ENCODE data around the gene SLX4IP.
A peak's percentile ranks its signal among the peaks of the same experiment; 100 is the strongest.

SLX4IP gene

GRCh38 chr20:10554285-10554684, 119.2 kb downstream of the SLX4IP start:
- no peak for DNase-seq

GRCh38 chr20:10555393-10555792, 120.3 kb downstream of the SLX4IP start:
- DNase-seq, result no peak

DNA sequence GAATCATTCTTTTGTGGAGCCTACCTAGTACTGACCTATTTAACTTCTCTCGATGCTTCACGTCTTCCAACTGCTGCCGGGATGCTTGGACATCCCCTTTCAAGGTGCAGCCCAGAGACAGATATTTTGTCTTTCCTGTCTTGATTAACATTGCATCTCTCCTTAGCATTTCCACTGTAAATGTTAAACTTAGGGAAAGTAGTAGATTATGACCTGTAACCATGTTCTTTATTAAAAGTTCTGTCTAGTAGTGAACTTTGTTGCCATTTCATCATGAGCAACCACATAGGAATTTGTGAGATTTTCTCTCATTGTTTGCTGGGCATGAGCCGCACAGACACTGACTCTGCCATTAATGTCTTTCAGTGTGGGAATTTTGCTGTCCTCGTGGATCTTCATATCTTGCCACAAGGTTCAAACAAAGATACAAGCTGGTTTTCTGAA, 120.8 kb downstream of the SLX4IP start:
- DNase-seq, result no peak

GRCh38 chr20:10556519-10557083, 121.5 kb downstream of the SLX4IP start:
- DNase-seq, result no peak

GRCh38 chr20:10557685-10558084, 122.6 kb downstream of the SLX4IP start:
- no peak for DNase-seq

GRCh38 chr20:10558635-10559187, 123.6 kb downstream of the SLX4IP start:
- peak in 1 of 6 experiments; percentile 22 for DNase-seq

DNA sequence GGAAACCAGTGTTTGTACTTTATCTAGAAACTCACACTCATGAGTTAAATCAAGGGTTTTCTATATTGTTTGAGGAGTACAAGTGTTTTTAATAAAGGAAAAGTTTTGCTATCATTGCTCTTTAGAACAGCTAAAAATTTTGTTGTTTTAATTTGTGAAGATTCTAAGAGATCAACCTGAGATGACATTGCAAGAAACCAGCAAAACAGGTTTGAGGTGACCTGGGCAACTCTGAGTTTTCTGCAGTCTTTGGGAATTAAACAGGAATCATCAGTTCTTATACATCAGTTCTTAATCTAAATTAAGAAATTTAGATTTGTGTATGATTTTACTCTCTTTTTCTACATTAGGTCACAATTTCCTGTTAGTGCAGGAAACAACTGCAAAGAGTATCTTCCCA, 124.2 kb downstream of the SLX4IP start:
- no peak for DNase-seq

GRCh38 chr20:10560686-10561085, 125.6 kb downstream of the SLX4IP start:
- DNase-seq, result no peak

DNA sequence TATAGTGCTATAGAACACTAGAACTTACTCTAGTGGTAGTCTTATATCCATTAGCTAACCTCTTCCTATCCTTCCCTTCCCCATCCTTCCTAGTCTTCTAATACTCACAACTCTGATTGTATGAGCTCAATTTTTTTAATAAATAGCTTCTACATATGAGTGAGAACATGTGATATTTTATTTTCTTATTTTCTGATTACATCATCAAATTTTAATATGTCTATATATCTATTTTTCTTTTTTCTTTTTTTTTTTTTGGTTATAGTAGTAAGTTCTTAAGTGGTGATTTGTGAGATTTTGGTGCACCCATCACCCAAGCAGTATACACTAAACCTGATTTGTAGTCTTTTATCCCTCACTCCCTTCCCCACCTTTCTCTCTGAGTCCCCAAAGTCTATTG, 126.2 kb downstream of the SLX4IP start:
- no peak for DNase-seq

- no peak for DNase-seq
Observed at GRCh38 chr20:10562899-10563298, 127.8 kb downstream of the SLX4IP start.

- DNase-seq, result no peak
Observed at GRCh38 chr20:10563935-10564492, 128.9 kb downstream of the SLX4IP start.

DNA sequence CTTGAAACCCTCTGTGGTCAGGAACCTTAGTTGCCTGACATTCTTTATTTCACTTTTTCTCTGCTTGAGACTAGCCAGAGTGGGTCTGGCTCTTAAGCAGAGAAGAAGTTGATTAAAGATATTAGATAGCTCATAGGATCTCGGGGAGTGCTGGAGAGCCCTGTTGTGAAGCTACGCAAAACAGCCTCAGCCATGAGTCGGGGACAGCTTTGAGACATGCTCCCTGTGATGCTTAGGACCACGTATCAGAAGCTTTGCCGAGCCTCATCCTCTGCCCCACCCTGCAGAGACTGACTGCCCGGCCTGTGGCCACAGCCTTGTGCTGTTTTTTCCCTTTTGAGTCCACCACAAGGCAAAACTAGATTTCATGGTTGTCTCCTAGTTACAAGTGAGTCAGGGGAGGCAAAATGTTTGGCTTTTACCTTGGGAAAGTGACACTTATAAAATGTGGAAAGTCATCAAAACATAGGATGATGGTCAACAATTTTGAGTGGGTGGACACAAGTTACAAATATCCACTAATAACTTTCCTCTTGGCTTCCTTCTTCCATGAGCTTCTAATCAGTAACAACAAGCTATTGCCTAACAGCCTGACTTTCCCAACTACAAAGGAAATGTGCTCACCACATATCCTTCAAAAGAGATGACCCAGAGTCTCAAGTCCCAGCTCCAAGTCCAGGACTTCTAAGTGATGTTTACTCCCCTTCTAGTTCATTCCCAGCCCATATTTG, 130.3 kb downstream of the SLX4IP start:
- no peak for DNase-seq

DNA sequence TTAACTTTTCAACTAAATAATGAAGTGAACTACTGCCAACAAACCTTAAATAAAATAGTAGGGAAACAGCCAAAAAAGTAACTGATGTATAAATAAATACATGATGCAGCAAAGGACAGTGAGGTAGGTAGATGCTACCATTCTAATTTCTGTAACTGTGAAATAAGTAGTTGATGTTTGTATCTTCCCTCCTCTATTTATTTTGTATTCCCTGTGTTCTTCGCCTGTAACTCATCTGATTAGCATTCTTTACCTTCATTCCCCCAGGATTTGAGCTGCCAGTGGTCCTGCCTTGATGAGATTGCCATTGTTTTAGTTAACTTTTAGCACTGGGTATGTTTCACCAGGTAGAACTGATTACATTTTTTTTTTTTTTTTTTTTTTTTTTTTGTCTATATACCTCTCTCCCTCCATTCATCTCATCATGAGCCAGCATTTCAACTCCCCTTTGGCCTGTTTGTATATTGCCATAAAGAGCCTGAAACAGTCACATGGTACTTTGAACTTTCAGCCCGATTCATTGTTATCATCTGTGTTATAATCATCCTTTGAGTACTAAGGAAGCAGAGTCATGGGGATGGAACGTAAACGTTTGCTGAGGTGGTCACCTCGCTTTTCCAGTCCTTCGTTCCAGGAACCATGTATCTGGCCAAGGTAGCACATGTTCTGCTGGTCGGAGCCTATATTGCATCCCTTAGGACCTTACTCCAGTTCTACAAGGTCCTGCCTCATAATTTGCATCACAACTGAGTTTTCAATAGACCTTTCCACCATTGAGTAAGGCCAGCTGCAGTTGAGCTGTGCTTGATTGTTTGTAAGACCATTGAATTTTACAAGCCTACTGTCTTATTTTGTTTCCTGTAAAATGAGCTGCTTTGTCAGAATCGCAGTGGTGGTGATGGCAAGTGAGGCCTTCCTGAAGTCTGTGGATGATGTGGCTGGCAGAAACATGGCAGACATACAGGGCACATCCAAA, 131.1 kb downstream of the SLX4IP start:
- no peak for DNase-seq

DNA sequence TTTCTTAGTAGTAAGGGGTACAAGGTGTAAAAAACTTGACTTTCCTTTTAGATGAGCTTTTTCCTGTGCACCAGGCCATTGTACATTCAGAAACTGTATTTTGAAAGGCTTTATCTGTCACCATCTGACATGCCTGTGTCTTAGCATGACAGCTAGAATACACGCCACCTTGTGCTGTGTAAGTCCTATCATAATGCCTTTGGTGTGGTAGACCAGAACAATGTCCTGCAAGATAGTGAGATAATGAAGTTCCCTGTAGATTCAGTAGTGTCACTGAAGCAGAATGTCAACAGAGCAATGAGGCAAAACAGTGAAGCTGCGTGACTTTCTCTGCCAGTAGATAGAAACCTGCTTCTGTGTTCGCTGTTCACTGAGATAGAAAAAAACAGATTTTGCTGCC, 132.9 kb downstream of the SLX4IP start:
- no peak for DNase-seq

DNA sequence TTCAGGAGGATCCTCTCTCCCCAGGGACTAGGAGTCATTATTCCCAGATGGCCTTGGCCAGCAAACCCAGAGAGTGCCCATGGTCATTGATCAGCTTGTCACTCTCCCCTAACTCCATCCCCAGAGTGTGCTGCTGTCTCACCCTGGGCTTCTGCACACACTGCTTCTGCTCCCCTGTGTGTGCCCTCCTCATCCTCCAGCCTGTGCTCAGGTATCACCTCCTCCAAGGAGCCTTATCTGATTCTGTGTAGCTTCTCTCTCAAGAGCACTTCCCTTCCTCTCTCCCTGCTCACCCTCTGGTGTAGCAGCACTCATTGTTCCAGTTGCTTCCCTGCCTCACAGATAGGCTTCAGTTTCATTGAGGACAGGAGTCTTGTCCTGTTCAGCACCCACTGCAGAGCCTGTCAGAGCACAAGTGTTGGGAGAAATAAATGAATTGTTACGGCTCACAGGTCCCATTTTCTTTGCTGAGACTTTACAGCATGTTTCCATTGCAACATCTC, 136.3 kb downstream of the SLX4IP start:
- DNase-seq, result no peak

GRCh38 chr20:10572853-10573252, 137.7 kb downstream of the SLX4IP start:
- no peak for DNase-seq

DNA sequence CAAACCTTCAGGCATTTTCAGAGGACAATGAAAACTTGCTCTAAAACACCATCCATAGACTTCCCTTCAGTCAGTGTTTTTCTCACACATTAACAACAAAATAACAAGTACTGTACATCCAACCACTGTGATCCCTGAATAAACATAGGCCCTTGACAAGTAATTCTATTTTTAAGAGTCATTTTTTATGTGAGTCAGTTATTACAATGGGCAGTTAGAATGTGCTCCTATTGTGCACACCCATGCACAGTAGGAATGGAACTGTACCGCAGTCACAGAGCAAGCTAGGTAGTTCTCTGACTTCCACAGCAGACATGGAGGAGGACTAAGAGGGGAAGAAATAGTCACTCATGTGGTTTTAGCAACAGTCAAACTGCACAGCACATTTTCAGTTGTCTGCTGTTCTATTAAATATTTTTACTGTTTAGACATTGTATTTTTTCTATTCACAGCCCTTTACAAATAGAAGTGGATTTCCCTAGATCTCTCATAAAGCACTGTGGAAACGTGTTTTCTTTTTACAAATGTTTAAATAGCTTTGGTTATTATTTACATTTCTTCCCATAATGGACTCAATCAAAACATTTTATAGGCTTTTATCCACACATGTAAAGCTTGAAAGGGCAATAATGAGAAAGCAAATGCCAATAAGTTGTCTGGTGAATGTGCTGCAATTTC, 138.3 kb downstream of the SLX4IP start:
- DNase-seq, result no peak

DNA sequence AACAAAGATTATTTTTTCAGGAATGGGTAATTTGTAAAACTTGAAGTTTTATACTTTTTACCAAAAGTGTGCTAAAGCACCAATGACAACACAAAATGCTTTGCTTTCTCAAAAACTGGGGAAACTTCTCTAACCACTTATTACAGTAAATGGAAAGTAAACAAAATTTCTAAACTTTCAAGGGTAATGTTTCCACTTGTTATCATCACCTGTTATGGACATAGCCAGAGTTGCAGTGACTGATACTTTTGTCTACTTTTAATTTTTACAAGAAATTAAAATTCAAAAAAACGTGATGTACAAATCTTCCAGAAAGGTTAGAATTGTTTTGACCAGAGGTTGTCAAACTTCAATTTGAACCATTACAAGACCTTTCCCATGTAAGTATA, 138.8 kb downstream of the SLX4IP start:
- no peak for DNase-seq

DNA sequence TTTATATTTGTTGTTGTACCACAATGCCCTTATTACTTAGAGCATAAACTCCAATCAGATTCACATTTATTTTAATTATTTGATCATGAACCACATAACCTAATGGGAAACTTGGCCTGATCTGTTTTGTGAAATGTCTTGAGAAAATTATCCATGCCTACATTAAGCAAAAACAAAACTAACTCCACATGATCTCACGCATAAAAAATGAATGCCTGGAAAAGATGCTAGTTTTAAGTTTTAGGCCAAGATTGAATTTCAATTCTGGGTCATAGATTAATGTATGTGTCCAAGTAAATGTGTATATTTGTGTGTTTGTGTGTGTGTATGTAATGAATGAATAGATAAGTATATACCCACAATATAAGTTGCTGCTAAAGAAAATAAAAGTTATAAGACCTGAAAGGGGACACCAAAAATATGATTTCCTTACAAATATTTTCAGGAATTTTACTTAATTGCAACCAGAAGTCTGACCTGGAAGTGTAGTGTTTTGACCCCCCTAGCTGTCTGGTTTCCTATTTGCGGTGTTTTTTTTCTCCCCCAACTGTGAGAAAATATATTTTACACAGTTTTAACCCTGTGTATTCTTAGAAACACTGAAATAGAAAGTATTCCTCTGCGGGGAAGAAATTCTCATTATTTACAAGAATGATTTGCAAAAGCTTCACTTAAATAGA, 141.4 kb downstream of the SLX4IP start:
- no peak for DNase-seq

GRCh38 chr20:10577648-10578047, 142.5 kb downstream of the SLX4IP start:
- DNase-seq, result no peak

- DNase-seq, result no peak
Observed at GRCh38 chr20:10578607-10579006, 143.5 kb downstream of the SLX4IP start.

- DNase-seq, result no peak
Observed at GRCh38 chr20:10579942-10580341, 144.8 kb downstream of the SLX4IP start.

Data from stimulated activated naive CD4-positive, alpha-beta T cell (primary cell).